Measurements from ENCODE around the gene NUDT8.

Gene NUDT8

DNA sequence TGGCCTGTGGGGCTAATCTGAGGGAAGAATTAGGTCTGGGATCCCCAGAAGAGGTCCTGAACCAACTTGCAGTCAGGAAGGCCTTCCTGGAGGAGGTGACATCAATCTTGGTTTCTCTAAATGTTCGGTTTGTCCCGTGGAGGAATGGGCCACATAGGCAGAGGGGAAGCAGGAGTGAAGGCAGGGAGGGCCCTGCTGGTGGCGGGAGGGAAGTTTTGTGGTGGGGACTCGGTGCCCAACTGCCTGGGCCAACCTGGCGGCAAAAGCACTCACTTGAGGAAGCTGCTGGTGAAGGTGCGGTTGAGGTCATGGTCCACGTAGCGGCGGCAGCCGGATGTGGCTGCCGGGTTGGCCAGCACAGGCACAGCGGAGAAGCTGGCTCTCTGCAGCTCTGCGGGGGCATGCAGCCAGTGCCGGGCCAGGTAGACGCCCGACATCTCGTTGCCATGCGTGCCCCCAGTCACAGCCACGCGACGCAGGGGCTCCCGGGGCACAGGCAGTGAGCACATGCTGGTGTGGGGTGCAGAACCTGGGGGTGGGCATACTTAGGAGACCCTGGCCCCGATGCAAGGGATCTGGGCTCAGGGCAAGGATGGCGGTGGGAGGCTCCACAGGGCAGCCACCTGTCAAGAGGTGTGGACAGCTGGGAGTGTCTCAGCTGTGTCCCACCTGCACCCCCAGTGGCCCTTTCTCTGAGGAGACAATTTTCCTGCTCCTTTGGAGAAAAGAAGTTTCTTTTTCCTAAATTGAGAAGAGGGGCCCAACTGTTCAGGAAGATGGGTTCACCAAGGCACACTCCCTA lies 17.0 kb upstream of the NUDT8 start:
- Histone ChIP-seq H3K9me3 (ENCODE audit: insufficient read depth, low read depth, low read length) (no peaks in the 10 kb centered on the region), H3K36me3 (ENCODE audit: insufficient read depth, low read length) (no peaks in the 10 kb centered on the region), H3K27me3 (ENCODE audit: insufficient read depth, low read length) (peaks cover 3% of the 10 kb centered on the region; the same call in 1 of the 2 replicates), H3K9ac (ENCODE audit: low read depth, low read length) (no peak overlapping the region), H3K4me3 (ENCODE audit: low read length) (no peak overlapping the region), H3K4me1 (ENCODE audit: insufficient read depth, low read length) (0 out of 2 replicates have a peak, but pooled peaks cover 4% of the 10 kb centered on the region), H3K27ac (ENCODE audit: low read depth, low read length) (no peak overlapping the region)
- 91% methylated on average over 24 of the region's 24 CpGs for WGBS

DNA sequence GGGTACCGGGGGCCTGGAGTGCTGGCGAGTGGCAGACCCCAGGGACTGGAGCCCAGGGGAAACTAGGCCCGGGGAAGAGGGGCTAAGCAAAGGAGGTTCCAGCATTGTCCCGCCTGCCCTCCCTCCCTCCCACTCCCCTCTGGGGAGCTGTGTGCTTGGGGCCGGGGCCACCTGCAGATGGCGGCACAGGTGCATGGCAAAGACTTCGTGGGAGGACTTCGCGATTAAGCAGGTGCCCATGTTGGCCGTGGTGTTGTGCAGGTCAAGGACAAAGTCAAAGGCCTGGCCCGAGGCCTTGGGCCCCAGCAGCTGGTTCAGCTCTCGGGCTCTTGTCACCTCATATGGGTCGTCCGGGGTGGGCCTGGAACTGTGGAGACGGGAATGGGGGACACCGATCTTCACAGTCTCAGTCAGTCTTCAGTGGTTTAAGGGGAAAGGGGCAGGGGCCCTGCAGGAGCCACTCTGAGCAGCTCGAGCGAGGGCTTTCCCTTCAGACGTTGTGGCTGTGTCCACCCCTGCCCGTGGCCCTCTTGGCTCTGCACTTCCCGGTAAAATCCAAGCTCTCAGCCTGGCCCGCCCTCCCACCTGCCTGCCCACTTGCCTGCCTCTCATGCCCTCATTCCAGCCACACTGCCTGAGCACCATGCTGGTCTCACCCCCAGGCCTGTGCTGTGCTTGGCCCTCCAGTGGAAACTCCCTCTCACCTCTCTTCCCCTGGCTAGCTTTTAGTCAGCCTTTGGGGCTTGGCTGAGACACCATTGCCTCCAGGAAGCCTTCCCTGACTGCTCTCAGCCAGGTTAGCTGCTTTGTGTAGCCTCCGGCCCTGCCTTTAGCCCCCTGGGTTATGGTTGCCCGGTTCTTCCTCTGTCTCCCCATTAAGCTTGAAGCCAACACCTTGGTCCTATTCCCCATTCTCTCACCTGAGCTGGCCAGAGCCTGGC lies 16.1 kb upstream of the NUDT8 start:
- Histone ChIP-seq H3K27ac (ENCODE audit: low read depth, low read length) (no peak overlapping the region), H3K4me3 (ENCODE audit: low read length) (no peak overlapping the region), H3K9me3 (ENCODE audit: insufficient read depth, low read depth, low read length) (no peaks in the 10 kb centered on the region), H3K36me3 (ENCODE audit: insufficient read depth, low read length) (no peaks in the 10 kb centered on the region), H3K27me3 (ENCODE audit: insufficient read depth, low read length) (peaks cover 10% of the 10 kb centered on the region; the same call in 1 of the 2 replicates), H3K4me1 (ENCODE audit: insufficient read depth, low read length) (0 out of 2 replicates have a peak, but pooled peaks cover 4% of the 10 kb centered on the region), H3K9ac (ENCODE audit: low read depth, low read length) (no peak overlapping the region)
- WGBS, result 92% methylated on average over 22 of the region's 24 CpGs

DNA sequence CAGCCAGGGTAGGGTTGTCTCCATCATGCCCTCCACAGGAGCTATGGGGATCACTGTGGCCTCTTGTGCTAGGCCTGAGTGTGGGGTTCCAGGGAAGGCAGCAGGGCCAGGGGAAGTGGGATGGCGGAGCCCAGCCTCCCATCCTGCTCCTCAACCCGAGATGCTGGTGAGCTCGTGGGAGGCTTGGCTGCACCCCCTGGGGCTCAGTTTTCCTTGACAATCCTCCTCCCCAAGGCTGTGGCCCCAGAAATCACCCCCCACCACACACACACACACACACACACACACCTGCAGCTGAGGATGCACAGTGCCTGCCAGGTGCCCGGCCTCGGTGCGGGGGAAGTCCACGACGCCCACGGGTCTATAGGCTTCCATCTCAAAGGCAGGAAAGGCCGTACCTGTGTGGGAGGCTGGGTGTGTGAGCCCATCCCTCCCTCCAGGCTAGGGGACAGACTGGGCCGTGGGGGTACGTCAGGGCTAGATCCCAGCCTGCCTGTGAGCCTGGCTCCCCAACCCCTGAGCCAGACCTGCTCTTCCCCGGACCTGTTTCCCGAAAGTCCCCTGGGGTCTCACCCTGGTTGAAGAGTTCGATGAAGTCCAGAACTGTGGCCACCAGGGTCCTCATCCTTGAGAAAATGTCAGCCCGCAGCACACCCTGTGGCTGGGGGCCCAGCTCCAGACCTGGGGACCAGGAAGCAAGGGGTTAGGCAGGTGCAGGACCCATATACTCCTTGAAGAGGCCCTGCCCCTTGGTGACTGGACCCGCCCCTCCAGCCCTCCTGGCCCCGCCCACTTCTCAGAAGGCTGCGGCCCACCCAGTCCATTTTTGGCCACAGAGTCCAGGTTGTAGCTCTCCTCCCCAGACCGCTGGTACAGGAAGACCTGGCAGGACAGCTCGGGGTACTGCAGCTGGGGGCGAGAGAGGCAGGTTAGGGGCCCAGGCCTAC lies 15.0 kb upstream of the NUDT8 start:
- Histone ChIP-seq H3K4me1 (ENCODE audit: insufficient read depth, low read length) (no peaks in the 10 kb centered on the region), H3K27ac (ENCODE audit: low read depth, low read length) (no peak overlapping the region), H3K27me3 (ENCODE audit: insufficient read depth, low read length) (peaks cover 20% of the 10 kb centered on the region), H3K4me3 (ENCODE audit: low read length) (no peak overlapping the region), H3K9me3 (ENCODE audit: insufficient read depth, low read depth, low read length) (no peaks in the 10 kb centered on the region), H3K36me3 (ENCODE audit: insufficient read depth, low read length) (no peaks in the 10 kb centered on the region), H3K9ac (ENCODE audit: low read depth, low read length) (no peak overlapping the region)
- WGBS, result 94% methylated on average over 22 of the region's 22 CpGs

DNA sequence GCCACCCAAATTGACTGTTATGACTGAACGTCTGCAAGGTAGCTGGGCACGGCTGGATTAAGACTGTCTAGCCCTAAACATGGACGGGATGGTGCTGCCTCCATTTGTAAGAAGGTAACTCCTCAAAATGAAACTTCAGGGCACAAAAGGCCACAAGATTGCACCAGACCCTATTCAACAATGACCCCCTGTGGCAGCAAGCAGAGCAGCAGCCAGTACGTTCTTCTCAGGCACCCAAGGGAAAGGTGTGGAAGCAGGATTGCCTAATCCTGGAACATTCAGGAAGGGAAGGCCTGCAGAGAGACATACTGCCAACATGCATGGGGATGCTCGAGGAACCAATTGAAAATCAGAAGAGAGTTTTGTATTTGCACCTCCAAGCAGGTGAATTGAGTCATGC lies 14.3 kb upstream of the NUDT8 start:
- Histone ChIP-seq H3K36me3 (ENCODE audit: insufficient read depth, low read length) (no peaks in the 10 kb centered on the region), H3K27ac (ENCODE audit: low read depth, low read length) (no peak overlapping the region), H3K9ac (ENCODE audit: low read depth, low read length) (no peak overlapping the region), H3K4me1 (ENCODE audit: insufficient read depth, low read length) (no peaks in the 10 kb centered on the region), H3K27me3 (ENCODE audit: insufficient read depth, low read length) (peaks cover 24% of the 10 kb centered on the region), H3K9me3 (ENCODE audit: insufficient read depth, low read depth, low read length) (no peaks in the 10 kb centered on the region), H3K4me3 (ENCODE audit: low read length) (no peak overlapping the region)
- WGBS, result 84% methylated on average over 5 of the region's 5 CpGs

DNA sequence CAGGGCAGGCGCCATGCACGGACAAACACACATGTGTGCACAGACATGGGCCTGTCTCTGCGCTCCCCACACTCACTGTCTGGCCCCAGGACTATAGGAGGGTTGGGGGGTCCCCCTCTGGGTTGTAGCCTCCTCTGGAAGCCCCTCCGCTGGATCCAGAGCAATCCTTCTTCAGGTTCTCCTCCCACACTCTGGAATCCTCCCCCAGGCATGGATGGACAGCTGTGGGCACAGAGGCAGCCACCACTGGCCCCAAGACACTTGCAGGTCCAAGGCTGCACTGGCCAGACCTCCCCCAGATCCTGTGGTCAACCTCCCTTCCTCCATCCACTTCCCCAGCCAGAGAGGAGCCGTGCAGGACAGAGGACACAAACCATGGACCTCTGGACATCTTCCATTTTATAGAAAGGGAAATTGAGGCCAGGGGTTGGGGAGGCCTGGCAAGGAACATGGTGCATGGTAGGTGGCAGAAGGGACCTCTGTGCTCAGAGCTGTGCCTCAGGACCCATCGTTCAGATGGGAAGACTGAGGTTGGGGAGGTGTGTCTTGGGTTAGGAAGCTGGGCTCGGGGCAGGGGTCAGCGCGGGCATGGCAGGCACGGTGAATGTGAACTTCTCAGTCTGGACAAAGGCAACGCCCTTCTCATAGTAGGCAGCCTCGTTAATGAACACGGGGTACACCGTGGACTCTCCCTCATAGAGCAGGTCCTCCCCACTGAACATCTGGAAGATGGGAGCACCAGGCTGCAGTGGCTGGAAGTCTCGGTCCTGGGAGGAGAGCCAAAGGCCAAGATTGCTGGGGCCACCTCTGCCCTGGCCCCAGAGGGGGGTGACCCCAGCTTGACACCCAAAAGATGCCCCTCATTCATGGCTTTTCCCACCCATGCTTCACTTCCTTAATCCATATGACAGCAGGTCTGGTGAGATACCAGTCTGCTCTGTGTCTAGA lies 12.7 kb upstream of the NUDT8 start:
- no peak overlapping the region for H3K27ac ChIP-seq (ENCODE audit: low read depth, low read length)
- no peaks in the 10 kb centered on the region for H3K36me3 ChIP-seq (ENCODE audit: insufficient read depth, low read length)
- WGBS, result 94% methylated on average over 15 of the region's 15 CpGs
- H3K27me3 ChIP-seq (ENCODE audit: insufficient read depth, low read length), result peaks cover 27% of the 10 kb centered on the region
- H3K4me3 ChIP-seq (ENCODE audit: low read length), result no peak overlapping the region
- no peak overlapping the region for H3K9ac ChIP-seq (ENCODE audit: low read depth, low read length)
- H3K4me1 ChIP-seq (ENCODE audit: insufficient read depth, low read length), result no peaks in the 10 kb centered on the region
- H3K9me3 ChIP-seq (ENCODE audit: insufficient read depth, low read depth, low read length), result no peaks in the 10 kb centered on the region

DNA sequence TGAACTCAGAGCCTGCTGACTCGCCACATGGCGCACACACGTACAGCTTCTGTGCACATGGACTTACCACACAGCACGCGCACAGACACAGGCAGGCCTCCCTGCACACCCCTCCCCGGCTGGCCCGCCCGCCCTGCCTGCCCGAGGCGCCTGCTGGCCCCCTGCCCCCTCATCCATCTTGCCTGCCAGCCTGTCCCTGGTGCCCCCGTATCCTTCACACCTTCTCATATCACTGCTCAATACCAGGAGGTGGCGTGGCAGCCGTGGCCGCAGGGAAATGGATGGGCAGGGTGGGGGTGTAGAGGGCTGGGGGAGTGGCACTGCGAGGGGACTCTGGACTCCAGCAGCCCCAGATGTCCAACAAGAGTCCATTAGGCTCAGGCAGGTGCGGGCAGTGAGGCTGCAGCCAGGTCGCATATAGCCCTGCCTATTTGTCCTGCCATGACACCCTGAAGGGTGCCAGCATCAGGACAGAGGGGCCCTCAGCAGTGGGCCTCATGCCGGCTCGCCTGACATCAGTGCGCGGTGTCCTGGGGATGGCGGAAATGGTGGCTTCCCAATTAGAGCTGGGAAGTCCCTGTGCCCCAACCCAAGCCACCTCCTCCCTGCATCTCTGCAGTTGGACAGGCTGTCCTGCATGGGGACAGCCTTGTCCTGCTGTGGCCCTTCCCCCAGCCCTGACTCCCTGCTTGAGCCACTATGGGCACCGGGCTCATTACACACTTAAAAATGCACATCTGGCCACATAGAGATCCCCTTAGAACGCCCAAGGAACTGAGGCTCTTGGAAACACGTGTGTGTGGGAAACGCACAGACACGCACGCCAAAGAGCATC lies 11.8 kb upstream of the NUDT8 start:
- no peak overlapping the region for H3K27ac ChIP-seq (ENCODE audit: low read depth, low read length)
- 93% methylated on average over 28 of the region's 28 CpGs for WGBS

DNA sequence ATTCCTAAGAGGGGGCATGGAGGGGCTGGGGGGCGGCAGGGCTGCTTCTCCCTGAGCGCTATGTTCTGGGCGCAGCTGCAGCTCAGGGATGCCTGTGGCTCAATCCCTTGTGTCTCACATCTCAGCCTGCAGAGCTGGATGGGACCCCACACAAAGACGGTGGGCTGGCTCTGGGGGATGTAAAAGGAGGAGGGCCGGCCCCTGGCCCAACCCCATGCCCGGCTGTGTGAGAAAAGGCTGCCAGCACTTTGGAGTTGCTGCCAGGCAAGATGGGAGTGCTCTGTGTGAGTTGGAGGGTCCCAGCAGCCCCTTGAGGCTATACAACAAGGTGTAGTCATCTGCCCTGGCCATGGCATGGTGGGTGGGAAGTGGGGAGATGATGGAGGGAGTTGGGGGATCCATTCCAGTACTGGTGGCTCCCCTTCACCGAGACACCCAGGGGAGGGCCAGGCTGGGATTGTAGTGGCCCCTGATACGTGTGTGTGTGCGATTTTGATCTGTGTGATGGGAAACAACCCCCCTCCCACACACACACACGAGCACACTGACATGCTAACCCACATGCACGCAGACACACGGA lies 11.1 kb upstream of the NUDT8 start:
- H3K27me3 ChIP-seq (ENCODE audit: insufficient read depth, low read length), result peaks cover 27% of the 10 kb centered on the region
- 87% methylated on average over 10 of the region's 12 CpGs for WGBS
- H3K36me3 ChIP-seq (ENCODE audit: insufficient read depth, low read length), result no peaks in the 10 kb centered on the region
- H3K9me3 ChIP-seq (ENCODE audit: insufficient read depth, low read depth, low read length), result no peaks in the 10 kb centered on the region
- H3K4me3 ChIP-seq (ENCODE audit: low read length), result no peak overlapping the region
- no peak overlapping the region for H3K9ac ChIP-seq (ENCODE audit: low read depth, low read length)
- H3K27ac ChIP-seq (ENCODE audit: low read depth, low read length), result no peak overlapping the region
- H3K4me1 ChIP-seq (ENCODE audit: insufficient read depth, low read length), result no peaks in the 10 kb centered on the region

More for the DNA sequence above, 11.8 kb upstream of the NUDT8 start:
- Histone ChIP-seq H3K9me3 (ENCODE audit: insufficient read depth, low read depth, low read length) (no peaks in the 10 kb centered on the region), H3K4me1 (ENCODE audit: insufficient read depth, low read length) (no peaks in the 10 kb centered on the region), H3K4me3 (ENCODE audit: low read length) (no peak overlapping the region), H3K27me3 (ENCODE audit: insufficient read depth, low read length) (peaks cover 27% of the 10 kb centered on the region), H3K9ac (ENCODE audit: low read depth, low read length) (no peak overlapping the region), H3K36me3 (ENCODE audit: insufficient read depth, low read length) (no peaks in the 10 kb centered on the region)

DNA sequence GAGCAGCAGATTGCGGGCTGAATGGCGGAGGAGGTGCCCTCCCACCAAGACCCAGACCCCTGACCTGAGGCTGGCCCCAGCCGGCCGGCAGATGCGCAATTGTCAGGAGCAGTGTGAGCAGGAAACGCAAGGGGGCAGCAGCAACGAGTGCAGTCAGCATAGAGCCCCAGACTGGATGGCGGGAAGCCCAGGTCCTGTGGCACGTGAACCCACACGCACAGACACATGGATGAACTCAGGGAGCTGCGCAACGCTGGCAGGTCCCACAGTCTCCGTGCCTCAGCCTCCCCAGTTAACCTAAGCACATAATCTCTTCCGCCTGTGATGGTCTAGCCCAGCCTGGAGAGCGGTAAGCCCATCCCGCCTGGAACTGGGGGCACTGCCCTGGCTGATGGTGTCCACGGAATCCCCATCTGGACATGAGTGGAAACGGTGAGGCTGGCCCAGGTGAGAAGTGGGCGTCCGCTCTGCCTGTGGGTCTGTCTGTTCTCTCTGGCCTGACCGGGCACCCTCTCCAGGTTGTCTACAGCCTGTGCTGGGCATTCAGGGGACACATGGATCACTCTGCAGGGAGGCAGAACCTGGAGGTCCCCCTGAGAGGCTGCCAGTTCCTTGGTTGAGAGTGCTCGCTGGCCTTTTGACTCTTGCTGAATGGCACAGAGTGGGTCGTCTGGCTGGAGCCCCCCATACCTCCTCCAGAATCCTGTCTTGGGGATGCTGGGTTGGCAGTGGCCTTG lies 10.5 kb upstream of the NUDT8 start:
- 56% methylated on average over 23 of the region's 23 CpGs for WGBS
- Histone ChIP-seq H3K9me3 (ENCODE audit: insufficient read depth, low read depth, low read length) (no peaks in the 10 kb centered on the region), H3K27me3 (ENCODE audit: insufficient read depth, low read length) (peaks cover 27% of the 10 kb centered on the region), H3K4me1 (ENCODE audit: insufficient read depth, low read length) (no peaks in the 10 kb centered on the region), H3K9ac (ENCODE audit: low read depth, low read length) (no peak overlapping the region), H3K4me3 (ENCODE audit: low read length) (no peak overlapping the region), H3K27ac (ENCODE audit: low read depth, low read length) (no peak overlapping the region), H3K36me3 (ENCODE audit: insufficient read depth, low read length) (no peaks in the 10 kb centered on the region)

DNA sequence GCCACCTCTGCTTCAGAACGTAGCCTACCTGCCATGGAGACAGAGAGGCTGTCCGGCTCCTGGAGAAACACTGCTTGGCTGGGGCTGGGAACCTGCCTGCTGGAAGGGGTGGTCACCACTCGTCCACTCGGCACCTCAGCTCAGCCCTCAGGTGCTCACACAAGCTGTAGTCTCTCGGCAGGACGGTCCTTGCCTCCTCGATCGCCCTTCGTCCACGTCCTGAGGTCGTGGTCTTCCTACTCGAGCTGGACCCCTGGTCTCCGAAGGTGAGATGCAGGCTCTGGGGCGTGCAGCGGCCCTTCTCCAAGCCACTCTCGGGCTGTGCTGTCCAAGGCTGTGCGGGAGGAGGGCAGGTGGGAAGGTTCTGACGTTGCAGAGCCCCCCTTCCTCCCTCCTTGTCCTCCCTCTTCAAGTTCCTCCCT lies 9.7 kb upstream of the NUDT8 start, which contains the start of gene TBX10:
Gene TBX10 (minus strand): TSS at position 326 of the 422 bp plus-strand sequence. CDS start 291 bp downstream, at position 35.
- no peak within 1 kb of the TSS for H3K9ac ChIP-seq (ENCODE audit: low read depth, low read length)
- H3K27ac ChIP-seq (ENCODE audit: low read depth, low read length), result no peak within 1 kb of the TSS
- no peaks in the 10 kb centered on the region for H3K9me3 ChIP-seq (ENCODE audit: insufficient read depth, low read depth, low read length)
- H3K4me1 ChIP-seq (ENCODE audit: insufficient read depth, low read length), result no peaks in the 10 kb centered on the region
- no peaks in the 10 kb centered on the region for H3K36me3 ChIP-seq (ENCODE audit: insufficient read depth, low read length)
- peaks cover 27% of the 10 kb centered on the region for H3K27me3 ChIP-seq (ENCODE audit: insufficient read depth, low read length)
- WGBS, result 89% methylated on average over 18 of the region's 18 CpGs
- no peak within 1 kb of the TSS for H3K4me3 ChIP-seq (ENCODE audit: low read length)

All from HUES64 (cell line).